NB4 (cell line): ENCODE data around the gene DOLPP1.

Experiments used
- DNase-seq: peaks from one replicate; pipeline ENCODE4 v3.0.0; 2010; ENCODE audit warnings: low read depth
- H3K4me3 ChIP-seq: one replicate; pipeline ENCODE4 v1.5.1; 2011; ENCODE audit warnings: mild to moderate bottlenecking, low read depth, low read length, moderate library complexity
- CTCF ChIP-seq: IDR thresholded peaks from one replicate; pipeline ENCODE4 v1.5.1; 2012; ENCODE audit warnings: low read depth, low read length
- MAX ChIP-seq: IDR thresholded peaks from 2 replicates; pipeline ENCODE4 v1.6.1; 2011; ENCODE audit warnings: low read depth, low read length
- MYC ChIP-seq: IDR thresholded peaks from 2 replicates; pipeline ENCODE4 v1.6.1; 2011; ENCODE audit warnings: low read depth, low read length
- POLR2A ChIP-seq: IDR thresholded peaks from 2 replicates; pipeline ENCODE4 v1.6.1; 2011; ENCODE audit warnings: mild to moderate bottlenecking; ENCODE audit not compliant: insufficient read length; ENCODE audit errors: extremely low read depth

Gene DOLPP1

GRCh38 chr9:129104051-129104450, 23.1 kb downstream of the DOLPP1 start:
- TF ChIP-seq CTCF: no peak
- TF ChIP-seq MAX: no peak
- TF ChIP-seq MYC: no peak
- no peak for TF ChIP-seq POLR2A
- no peak overlapping the region for H3K4me3 ChIP-seq
- DNase-seq: no peak

GRCh38 chr9:129105857-129106694, 25.2 kb downstream of the DOLPP1 start:
- TF ChIP-seq MYC (no peak), CTCF (no peak), MAX (no peak), POLR2A (no peak)
- no peak overlapping the region for H3K4me3 ChIP-seq

GRCh38 chr9:129107651-129108050, 26.7 kb downstream of the DOLPP1 start:
- no peak for DNase-seq
- TF ChIP-seq POLR2A (no peak), MYC (no peak), CTCF (no peak), MAX (no peak)
- no peak overlapping the region for H3K4me3 ChIP-seq

More at GRCh38 chr9:129105857-129106694, 25.2 kb downstream of the DOLPP1 start:
- no peak for DNase-seq

- H3K4me3 ChIP-seq: no peak overlapping the region
- DNase-seq: no peak
- TF ChIP-seq POLR2A (no peak), CTCF (no peak), MYC (no peak), MAX (no peak)
Measured at GRCh38 chr9:129108083-129108804, 27.3 kb downstream of the DOLPP1 start.

GRCh38 chr9:129108805-129109536, 28.1 kb downstream of the DOLPP1 start:
- H3K4me3 ChIP-seq: no peak overlapping the region

More at GRCh38 chr9:129108805-129109536, 28.1 kb downstream of the DOLPP1 start:
- DNase-seq: no peak
- TF ChIP-seq POLR2A (no peak), CTCF (no peak), MYC (no peak), MAX (no peak)
